Astrocyte (in vitro differentiated cells and primary cell): ENCODE data around the gene RNF123. TPM values are rescaled to one million over a fixed set of nuclear protein-coding genes. Genes with fewer than 3 reads are reported as not detected.

Source experiments
- DNase-seq: peaks from one replicate; pipeline ENCODE4 v3.0.0-alpha.2; 2010; ENCODE audit warnings: low read depth
- FAIRE-seq: peaks from 2 replicates; lab custom pipeline; 2011; peaks lifted over from hg19 to GRCh38; lab: Jason Lieb, UNC
- H2AFZ ChIP-seq: 2 replicates; pipeline ENCODE4 v1.6.0; 2012; ENCODE audit warnings: low read depth, low read length, inconsistent platforms
- H3K27ac ChIP-seq: 2 replicates; pipeline ENCODE4 v1.5.1; 2011; ENCODE audit warnings: low read depth, low read length, inconsistent platforms
- H3K27me3 ChIP-seq: 2 replicates; pipeline ENCODE4 v1.6.0; 2011; ENCODE audit warnings: low read length, inconsistent platforms; ENCODE audit not compliant: insufficient read depth
- H3K36me3 ChIP-seq: 2 replicates; pipeline ENCODE4 v1.5.1; 2011; ENCODE audit warnings: low read length, inconsistent platforms; ENCODE audit not compliant: insufficient read depth
- H3K4me1 ChIP-seq: 2 replicates; pipeline ENCODE4 v1.5.1; 2011; ENCODE audit warnings: low read length, inconsistent platforms; ENCODE audit not compliant: insufficient read depth
- H3K4me2 ChIP-seq: 2 replicates; pipeline ENCODE4 v1.6.0; 2012; ENCODE audit warnings: low read length, inconsistent platforms
- H3K4me3 ChIP-seq: 2 replicates; pipeline ENCODE4 v1.5.1; 2011; ENCODE audit warnings: low read depth, mild to moderate bottlenecking, low read length, inconsistent platforms; ENCODE audit not compliant: insufficient read depth
- H3K79me2 ChIP-seq: 2 replicates; pipeline ENCODE4 v1.6.0; 2012; ENCODE audit warnings: mild to moderate bottlenecking, low read length, inconsistent platforms; ENCODE audit not compliant: insufficient read depth
- H3K9ac ChIP-seq: 2 replicates; pipeline ENCODE4 v1.6.0; 2012; ENCODE audit warnings: mild to moderate bottlenecking, low read length, inconsistent platforms
- H3K9me3 ChIP-seq: 2 replicates; pipeline ENCODE4 v1.5.1; 2012; ENCODE audit warnings: low read depth, mild to moderate bottlenecking, low read length, inconsistent platforms; ENCODE audit not compliant: insufficient read depth
- H4K20me1 ChIP-seq: 2 replicates; pipeline ENCODE4 v1.6.0; 2012; ENCODE audit warnings: low read length, inconsistent platforms; ENCODE audit not compliant: insufficient read depth
- H3K27ac Mint-ChIP-seq: one replicate; pipeline ENCODE4 v1.8.0; 2021; ENCODE audit warnings: mild to moderate bottlenecking, mixed read lengths; ENCODE audit not compliant: unreplicated experiment
- H3K27me3 Mint-ChIP-seq: one replicate; pipeline ENCODE4 v1.8.0; 2021; ENCODE audit warnings: low read depth, mixed read lengths; ENCODE audit not compliant: unreplicated experiment
- H3K36me3 Mint-ChIP-seq: one replicate; pipeline ENCODE4 v1.8.0; 2021; ENCODE audit warnings: low read depth, mixed read lengths; ENCODE audit not compliant: unreplicated experiment
- H3K4me1 Mint-ChIP-seq: one replicate; pipeline ENCODE4 v1.8.0; 2021; ENCODE audit warnings: low read depth, mixed read lengths; ENCODE audit not compliant: unreplicated experiment
- H3K4me3 Mint-ChIP-seq: one replicate; pipeline ENCODE4 v1.8.0; 2021; ENCODE audit warnings: mild to moderate bottlenecking, moderate library complexity, mixed read lengths; ENCODE audit not compliant: unreplicated experiment
- H3K9me3 Mint-ChIP-seq: one replicate; pipeline ENCODE4 v1.8.0; 2021; ENCODE audit warnings: mild to moderate bottlenecking, mixed read lengths; ENCODE audit not compliant: unreplicated experiment
- CTCF ChIP-seq: IDR thresholded peaks from 2 replicates; pipeline ENCODE4 v1.5.1; 2011; ENCODE audit warnings: low read depth, mild to moderate bottlenecking, inconsistent platforms, low read length, moderate library complexity; ENCODE audit not compliant: insufficient read depth
- EZH2 ChIP-seq: IDR thresholded peaks from 2 replicates; pipeline ENCODE4 v1.6.1; 2012; ENCODE audit warnings: mild to moderate bottlenecking, low read length, inconsistent platforms; ENCODE audit not compliant: insufficient read depth
- total RNA-seq: library from RNA; stranded (reverse); gene quantifications from 2 replicates; pipeline ENCODE4 v1.2.1, GENCODE V29; 2021

Gene RNF123
- total RNA-seq, 1 donor from 2014 or later: 40.9 TPM

- peak overlapping the region; percentile 88 for H3K27ac ChIP-seq
- Mint-ChIP-seq H3K27ac (peak overlapping the region; percentile 94), H3K4me3 (peak overlapping the region; percentile 94), H3K27me3 (no peaks in the 10 kb centered on the region), H3K9me3 (peaks cover 3% of the 10 kb centered on the region), H3K4me1 (peaks cover 10% of the 10 kb centered on the region), H3K36me3 (peaks cover 6% of the 10 kb centered on the region)
- H3K36me3 ChIP-seq: peaks cover 13% of the 10 kb centered on the region
- peak overlapping the region; percentile 97 for H3K4me3 ChIP-seq
- DNase-seq (peak; percentile 29), FAIRE-seq (no peak)
- H3K27me3 ChIP-seq: no peaks in the 10 kb centered on the region
- no peaks in the 10 kb centered on the region for H3K9me3 ChIP-seq
- peak overlapping the region; percentile 99 for H3K9ac ChIP-seq
- peaks cover 26% of the 10 kb centered on the region for H3K4me1 ChIP-seq
- peak overlapping the region; percentile 50 for H2AFZ ChIP-seq
- peak overlapping the region; percentile 86 for H3K4me2 ChIP-seq
- peaks cover 37% of the 10 kb centered on the region for H4K20me1 ChIP-seq
- TF ChIP-seq CTCF (no peak), EZH2 (no peak)
- H3K79me2 ChIP-seq: peaks cover 33% of the 10 kb centered on the region
These were observed 33.9 kb downstream of the RNF123 start for GRCh38 chr3:49723296-49723627.

DNA sequence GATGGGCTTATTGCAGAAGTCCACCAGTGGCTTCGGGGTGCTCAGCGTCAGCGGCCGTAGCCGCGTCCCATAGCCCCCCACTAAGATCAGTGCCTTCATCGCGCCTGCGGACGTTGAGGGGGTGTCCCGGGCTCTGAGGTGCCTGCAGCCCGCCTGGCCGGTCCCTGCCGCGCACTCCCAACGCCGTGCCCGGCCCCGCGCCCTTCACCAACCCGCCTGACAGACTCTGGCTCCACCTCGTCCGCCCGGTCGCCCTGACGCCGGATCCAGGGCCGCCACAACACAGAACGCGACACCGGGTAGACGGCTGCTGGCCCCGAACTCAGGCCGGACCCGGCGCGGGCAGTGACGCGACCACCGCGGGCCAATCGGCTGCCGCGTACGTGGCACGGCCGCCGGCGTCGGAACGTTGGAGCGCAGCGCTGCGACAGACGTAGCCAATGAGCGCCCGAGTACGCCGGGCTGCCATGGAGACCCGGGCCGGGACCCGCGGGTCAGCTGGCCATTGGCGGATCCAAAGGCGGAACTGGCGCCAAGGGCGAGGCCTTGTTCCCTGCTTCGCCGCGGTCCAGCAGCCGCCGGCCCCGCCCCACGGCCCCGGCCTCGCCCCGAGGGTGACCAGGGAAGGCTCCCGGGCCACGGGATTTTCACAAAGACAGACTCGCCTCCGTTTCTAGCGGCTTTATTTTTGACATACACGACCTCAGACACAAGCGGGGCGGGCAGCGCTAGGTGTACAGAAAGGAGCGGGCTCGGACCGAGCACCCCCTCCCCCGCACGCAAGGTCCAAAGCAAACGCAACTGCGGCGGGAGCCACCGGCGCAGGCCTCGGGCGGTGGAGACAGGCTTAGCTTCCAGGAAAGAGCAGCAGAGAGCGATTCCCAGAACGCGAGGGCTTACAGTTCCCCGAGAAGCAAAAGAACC, 34.5 kb downstream of the RNF123 start, which contains the start of gene GMPPB:
TSS of gene GMPPB (minus strand) at position 324 of the 924 bp plus-strand sequence. CDS start at position 99, 225 bp downstream.
- peak within 1 kb of the TSS; percentile 97 for H3K4me3 ChIP-seq
- H3K27ac ChIP-seq: peak within 1 kb of the TSS; percentile 88
- FAIRE-seq: no peak
- Mint-ChIP-seq H3K27me3 (no peaks in the 10 kb centered on the region), H3K4me1 (peaks cover 7% of the 10 kb centered on the region), H3K27ac (peak within 1 kb of the TSS; percentile 98), H3K4me3 (peak within 1 kb of the TSS; percentile 94), H3K9me3 (no peaks in the 10 kb centered on the region), H3K36me3 (peaks cover 6% of the 10 kb centered on the region)
- peak within 1 kb of the TSS; percentile 86 for H3K4me2 ChIP-seq
- H3K27me3 ChIP-seq: no peaks in the 10 kb centered on the region
- peak; percentile 88 for DNase-seq
- peaks cover 20% of the 10 kb centered on the region for H3K4me1 ChIP-seq
- H3K79me2 ChIP-seq: peaks cover 33% of the 10 kb centered on the region
- peak within 1 kb of the TSS; percentile 99 for H3K9ac ChIP-seq
- no peaks in the 10 kb centered on the region for H3K9me3 ChIP-seq
- no peak for TF ChIP-seq CTCF
- no peak for TF ChIP-seq EZH2
- peaks cover 13% of the 10 kb centered on the region for H3K36me3 ChIP-seq
- H2AFZ ChIP-seq: peak within 1 kb of the TSS; percentile 63
- H4K20me1 ChIP-seq: peaks cover 30% of the 10 kb centered on the region
